ENCODE results near the gene RCE1. TPM values are rescaled to one million over a fixed set of nuclear protein-coding genes. Genes with fewer than 3 reads are reported as not detected.

The RCE1 gene
- total and polyA plus RNA-seq, 2 donors (not counting 3 experiments of a cell fraction or from before 2014, with no cell fraction given): 26.9 to 47.4 TPM

DNA sequence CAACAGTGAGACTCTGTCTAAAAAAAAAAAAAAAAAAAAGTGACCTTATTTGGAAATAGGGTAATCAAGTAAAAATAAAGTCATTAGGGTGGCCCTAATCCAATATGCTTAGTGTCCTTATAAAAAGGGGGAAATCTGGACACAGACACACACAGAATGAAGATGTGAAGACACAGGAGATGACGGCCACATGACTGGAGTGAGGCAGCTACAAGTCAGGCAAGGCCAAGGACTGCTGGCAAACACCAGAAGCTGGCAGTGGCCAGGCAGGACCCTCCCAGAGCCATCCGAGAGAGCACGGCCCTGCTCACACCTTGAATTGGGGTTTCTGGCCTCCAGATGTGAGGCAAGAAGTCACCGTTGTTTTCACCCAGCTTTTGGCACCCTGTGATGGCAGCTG lies 42.2 kb downstream of the RCE1 start:
- dilution Hi-C loops (cut with MboI; ENCODE audit: extremely low pct_ligation_motif_present, low sequenced_read_pairs) (no loop called here), intact Hi-C loops (cut with micrococcal nuclease) (no loop called here)
- H3K4me2 ChIP-seq (ENCODE audit: insufficient read depth, low read length): no peak overlapping the region
- no TSS peak for BruUV-seq (replicated peaks)
- H4K20me1 ChIP-seq (replicated peaks; ENCODE audit: control insufficient read depth, extremely low read depth, insufficient read depth, low read length): no peaks in the 10 kb centered on the region
- DNase-seq (ENCODE audit: low read depth, low spot score) (no peak), FAIRE-seq (no peak)
- H3K9me3 ChIP-seq (replicated peaks; ENCODE audit: control insufficient read depth, insufficient read depth, low read length): no peaks in the 10 kb centered on the region
- no peaks in the 10 kb centered on the region for H3K9me1 ChIP-seq (replicated peaks; ENCODE audit: control insufficient read depth, extremely low read depth, insufficient read depth, low read length)
- peaks cover 2% of the 10 kb centered on the region for H3K4me1 ChIP-seq (ENCODE audit: control insufficient read depth, extremely low read depth, insufficient read depth, low read length)
- no peaks in the 10 kb centered on the region for H3K27me3 ChIP-seq (ENCODE audit: control insufficient read depth in 2 of 2, insufficient read depth in 2 of 2, low read length in 2 of 2)
- H2AFZ ChIP-seq (ENCODE audit: low read depth, low read length): no peak overlapping the region
- H3K9ac ChIP-seq (replicated peaks; ENCODE audit: extremely low read depth, insufficient read depth, low read length): no peak overlapping the region
- no peaks in the 10 kb centered on the region for H3K36me3 ChIP-seq (ENCODE audit: control insufficient read depth in 2 of 2, extremely low read depth in 1 of 2, insufficient read depth in 2 of 2, low read length in 2 of 2)
- H3K27ac ChIP-seq (ENCODE audit: insufficient read depth, low read depth, low read length): no peak overlapping the region
- H3K79me2 ChIP-seq (ENCODE audit: control insufficient read depth, insufficient read depth, low read length): no peaks in the 10 kb centered on the region
- ChIA-PET CTCF (interaction anchor here (1.9 to 7.7 kb wide), 2 partner anchors 91 to 137 kb away, joined by 7 to 49 read pairs; partner anchors contain the start of genes C11orf86 and SYT12), POLR2A (no interaction called here)
- H3K4me3 ChIP-seq (replicated peaks in 1 of 3; ENCODE audit: insufficient read depth in 1 of 3, low read depth in 1 of 3, low read length in 3 of 3): no peak overlapping the region
- TF ChIP-seq, protein P1, sequence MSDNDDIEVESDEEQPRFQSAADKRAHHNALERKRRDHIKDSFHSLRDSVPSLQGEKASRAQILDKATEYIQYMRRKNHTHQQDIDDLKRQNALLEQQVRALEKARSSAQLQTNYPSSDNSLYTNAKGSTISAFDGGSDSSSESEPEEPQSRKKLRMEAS (IDR thresholded peaks at IDR 0.05; ENCODE audit: insufficient read depth, insufficient read length): no peak
- TF ChIP-seq EZH2 (IDR thresholded peaks at IDR 0.05; ENCODE audit: borderline replicate concordance, low read depth, low read length, severe bottlenecking) (no peak), MYC (IDR thresholded peaks at IDR 0.05; ENCODE audit: low read depth, low read length) (no peak), FOS (IDR thresholded peaks at IDR 0.05; ENCODE audit: borderline replicate concordance, insufficient read depth, low read length) (no peak), POLR2AphosphoS5 (IDR thresholded peaks at IDR 0.05; ENCODE audit: insufficient read depth, low read depth, low read length) (no peak), GATA2 (IDR thresholded peaks at IDR 0.05; ENCODE audit: insufficient read depth, insufficient read length, low read depth, low read length) (no peak), JUN (IDR thresholded peaks at IDR 0.05; ENCODE audit: borderline replicate concordance, insufficient read depth, insufficient read length, low read depth) (no peak), POLR2A (IDR thresholded peaks at IDR 0.05; ENCODE audit: low read depth, low read length) (no peak)
- TF ChIP-seq, protein P2, sequence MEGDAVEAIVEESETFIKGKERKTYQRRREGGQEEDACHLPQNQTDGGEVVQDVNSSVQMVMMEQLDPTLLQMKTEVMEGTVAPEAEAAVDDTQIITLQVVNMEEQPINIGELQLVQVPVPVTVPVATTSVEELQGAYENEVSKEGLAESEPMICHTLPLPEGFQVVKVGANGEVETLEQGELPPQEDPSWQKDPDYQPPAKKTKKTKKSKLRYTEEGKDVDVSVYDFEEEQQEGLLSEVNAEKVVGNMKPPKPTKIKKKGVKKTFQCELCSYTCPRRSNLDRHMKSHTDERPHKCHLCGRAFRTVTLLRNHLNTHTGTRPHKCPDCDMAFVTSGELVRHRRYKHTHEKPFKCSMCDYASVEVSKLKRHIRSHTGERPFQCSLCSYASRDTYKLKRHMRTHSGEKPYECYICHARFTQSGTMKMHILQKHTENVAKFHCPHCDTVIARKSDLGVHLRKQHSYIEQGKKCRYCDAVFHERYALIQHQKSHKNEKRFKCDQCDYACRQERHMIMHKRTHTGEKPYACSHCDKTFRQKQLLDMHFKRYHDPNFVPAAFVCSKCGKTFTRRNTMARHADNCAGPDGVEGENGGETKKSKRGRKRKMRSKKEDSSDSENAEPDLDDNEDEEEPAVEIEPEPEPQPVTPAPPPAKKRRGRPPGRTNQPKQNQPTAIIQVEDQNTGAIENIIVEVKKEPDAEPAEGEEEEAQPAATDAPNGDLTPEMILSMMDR (IDR thresholded peaks at IDR 0.05; ENCODE audit: extremely low read depth in 1 of 2, insufficient read depth in 1 of 2, low read depth in 1 of 2, low read length in 2 of 2): no peak

Data from endothelial cell of umbilical vein (primary cell).